GM21423 (cell line): ENCODE measurements around the gene ANKRD33B.
A peak's percentile ranks its signal among the peaks of the same experiment; 100 is the strongest.
"Not testable (repeated sequence)": the region's sequence is repeated elsewhere in the genome, so short reads cannot be mapped to it uniquely, and the experiment has no call there.

Experiments
- ATAC-seq: cut with Tn5 transposase; IDR thresholded peaks from one replicate; pipeline ENCODE4 v1.9.1; 2021; ENCODE audit warnings: mild to moderate bottlenecking, moderate library complexity; ENCODE audit not compliant: unreplicated experiment

ANKRD33B gene

GRCh38 chr5:10611290-10611689 is 47.4 kb downstream of the ANKRD33B start:
- no peak for ATAC-seq

GRCh38 chr5:10612251-10612650 is 48.4 kb downstream of the ANKRD33B start:
- ATAC-seq: no peak

- ATAC-seq: no peak
Measured at GRCh38 chr5:10615693-10616092, 51.8 kb downstream of the ANKRD33B start.

- ATAC-seq: no peak
Measured at GRCh38 chr5:10617103-10617502, 53.2 kb downstream of the ANKRD33B start.

GRCh38 chr5:10618311-10618710 is 54.4 kb downstream of the ANKRD33B start:
- ATAC-seq: no peak

- ATAC-seq: no peak
Measured at GRCh38 chr5:10619649-10620048, 55.8 kb downstream of the ANKRD33B start.

GRCh38 chr5:10620346-10620745 is 56.5 kb downstream of the ANKRD33B start:
- ATAC-seq: no peak

- no peak for ATAC-seq
Measured at GRCh38 chr5:10621832-10622231, 58.0 kb downstream of the ANKRD33B start.

GRCh38 chr5:10622810-10623209 is 58.9 kb downstream of the ANKRD33B start:
- ATAC-seq: no peak

- ATAC-seq: no peak
Measured at GRCh38 chr5:10623305-10623910, 59.5 kb downstream of the ANKRD33B start.

- ATAC-seq: no peak
Measured at GRCh38 chr5:10624206-10624605, 60.3 kb downstream of the ANKRD33B start.

GRCh38 chr5:10624679-10625078 is 60.8 kb downstream of the ANKRD33B start:
- ATAC-seq: no peak

- ATAC-seq: no peak
Measured at GRCh38 chr5:10625700-10626472, 62.0 kb downstream of the ANKRD33B start.

- ATAC-seq: no peak
Measured at GRCh38 chr5:10626473-10627013, 62.7 kb downstream of the ANKRD33B start.

GRCh38 chr5:10627160-10627701 is 63.4 kb downstream of the ANKRD33B start:
- ATAC-seq: peak; percentile 11

- no peak for ATAC-seq
Measured at GRCh38 chr5:10628601-10629000, 64.7 kb downstream of the ANKRD33B start.

GRCh38 chr5:10629682-10630081 is 65.8 kb downstream of the ANKRD33B start:
- ATAC-seq: no peak

GRCh38 chr5:10630126-10630525 is 66.3 kb downstream of the ANKRD33B start:
- no peak for ATAC-seq

GRCh38 chr5:10630744-10631143 is 66.9 kb downstream of the ANKRD33B start:
- ATAC-seq: not testable (repeated sequence)

GRCh38 chr5:10631316-10631996 is 67.6 kb downstream of the ANKRD33B start:
- peak; percentile 1 for ATAC-seq

GRCh38 chr5:10632110-10632761 is 68.4 kb downstream of the ANKRD33B start:
- ATAC-seq: peak; percentile 41
